Activated CD4-positive, alpha-beta T cell treated with anti-CD3 and anti-CD28 coated beads, Interleukin-2, amount 10 ng/mL, durations not matched to agents 24 days and 14 days (primary cell): ENCODE results near the gene UNC13C. TPM values are rescaled to one million over a fixed set of nuclear protein-coding genes. Genes with fewer than 3 reads are reported as not detected.

Experiments used
- DNase-seq: peaks from one replicate; pipeline ENCODE4 v3.0.0; 2022
- H3K27ac Mint-ChIP-seq: one replicate; pipeline ENCODE4 v1.8.0; 2022; ENCODE audit warnings: mild to moderate bottlenecking, mixed read lengths
- H3K27me3 Mint-ChIP-seq: one replicate; pipeline ENCODE4 v1.8.0; 2022; ENCODE audit warnings: mixed read lengths
- H3K36me3 Mint-ChIP-seq: one replicate; pipeline ENCODE4 v1.8.0; 2022; ENCODE audit warnings: low read depth, mild to moderate bottlenecking, mixed read lengths
- H3K4me1 Mint-ChIP-seq: one replicate; pipeline ENCODE4 v1.8.0; 2021; ENCODE audit warnings: mixed read lengths
- H3K4me3 Mint-ChIP-seq: one replicate; pipeline ENCODE4 v1.8.0; 2022; ENCODE audit warnings: mild to moderate bottlenecking, moderate library complexity, mixed read lengths
- H3K9me3 Mint-ChIP-seq: one replicate; pipeline ENCODE4 v1.8.0; 2021; ENCODE audit warnings: mixed read lengths
- intact Hi-C: fragments of 100-400 bp; cut with micrococcal nuclease; formaldehyde crosslinking; loops from one replicate; pipeline ENCODE4 v1.15.1; 2023
- total RNA-seq: library from RNA; stranded (reverse); gene quantifications from 2 replicates; pipeline ENCODE4 v1.2.3, GENCODE V29; 2022

UNC13C gene
- total RNA-seq, 1 donor from 2014 or later, result not detected

DNA sequence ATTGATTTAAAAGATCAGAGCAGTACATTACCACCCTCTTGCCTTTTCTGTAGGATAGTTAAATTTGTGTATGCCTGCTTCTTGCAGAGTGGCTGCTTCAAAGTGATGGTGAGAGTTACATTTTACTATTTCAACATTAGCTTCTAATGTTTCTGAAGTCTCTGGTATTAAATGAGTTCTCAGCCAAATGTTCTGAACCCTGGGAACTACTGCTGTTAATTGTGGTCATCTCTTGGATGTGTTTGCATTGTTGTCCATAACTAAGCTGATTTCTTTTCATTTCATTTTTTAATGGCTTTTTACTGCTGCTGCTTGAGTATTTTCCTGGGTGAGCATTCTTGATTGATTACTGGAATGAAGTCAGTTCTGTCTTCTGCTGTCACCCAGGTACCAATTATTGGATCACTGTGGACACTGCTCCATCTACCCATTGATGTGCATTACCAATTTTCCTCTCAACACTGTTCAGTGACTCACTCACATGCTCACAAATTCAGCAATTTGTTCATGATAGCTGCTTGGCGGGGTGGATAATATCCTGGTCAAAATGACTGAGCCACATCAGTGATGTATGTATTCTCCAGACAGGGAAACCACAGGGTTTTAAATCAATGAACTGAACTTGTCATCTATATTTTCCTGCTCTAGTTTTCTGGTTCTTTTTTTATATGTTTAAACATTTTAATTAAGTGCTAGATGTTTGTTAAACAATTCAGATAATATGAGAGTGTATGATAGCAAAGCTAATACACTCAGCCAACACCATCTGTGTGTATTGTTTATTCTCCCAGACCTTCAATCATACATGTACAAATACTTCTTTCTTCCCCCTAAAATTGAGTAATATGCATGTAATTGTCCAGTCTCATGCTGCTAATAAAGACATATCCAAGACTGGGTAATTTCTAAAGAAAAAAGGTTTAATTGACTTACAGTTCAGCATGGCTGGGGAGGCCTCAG, 630.9 kb downstream of the UNC13C start:
- Mint-ChIP-seq H3K27ac (no peak overlapping the region), H3K4me1 (no peaks in the 10 kb centered on the region), H3K4me3 (no peak overlapping the region), H3K27me3 (no peaks in the 10 kb centered on the region), H3K9me3 (no peaks in the 10 kb centered on the region), H3K36me3 (no peaks in the 10 kb centered on the region)
- DNase-seq, result no peak
- intact Hi-C loops, result no loop called here

DNA sequence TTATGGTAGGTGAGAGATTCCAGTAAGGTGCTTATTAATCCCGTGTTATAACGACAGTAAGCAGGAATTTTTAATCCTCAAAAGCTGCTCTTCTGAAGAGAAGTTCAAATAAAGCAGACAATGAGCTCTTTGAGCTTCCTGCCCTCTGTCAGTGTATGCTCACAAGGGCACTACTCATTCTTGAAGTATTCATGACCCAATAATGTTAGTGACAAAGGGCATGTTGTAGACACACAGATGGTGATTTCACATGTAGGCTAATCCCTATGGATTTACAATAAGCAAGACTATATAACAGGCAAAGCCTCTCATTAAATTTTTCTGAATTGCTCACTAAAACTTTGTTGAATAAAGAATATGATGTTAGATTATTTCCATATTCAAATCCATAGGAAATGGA, 639.9 kb downstream of the UNC13C start:
- Mint-ChIP-seq H3K36me3 (no peaks in the 10 kb centered on the region), H3K27me3 (no peaks in the 10 kb centered on the region), H3K4me1 (no peaks in the 10 kb centered on the region), H3K27ac (no peak overlapping the region), H3K4me3 (no peak overlapping the region), H3K9me3 (no peaks in the 10 kb centered on the region)
- DNase-seq, result no peak
- intact Hi-C loops, result no loop called here

DNA sequence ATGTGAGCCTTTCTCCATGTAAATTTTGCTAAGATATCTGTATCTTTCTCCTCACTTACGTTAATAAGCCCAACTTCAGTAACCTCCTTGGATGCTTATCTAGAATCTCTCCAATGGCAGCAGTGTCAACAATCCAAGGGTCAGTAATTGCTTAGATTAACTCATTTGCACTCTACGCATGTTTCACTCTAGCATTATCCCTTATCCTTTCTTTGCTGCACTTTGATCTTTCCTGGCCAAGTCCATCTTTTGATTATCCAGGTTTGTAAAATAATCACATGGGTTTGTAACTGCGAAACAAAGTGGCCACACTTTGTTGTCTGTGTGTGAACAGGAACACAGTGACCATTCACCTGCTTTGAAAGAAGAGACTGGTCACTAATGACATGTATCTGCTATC, 640.9 kb downstream of the UNC13C start:
- no peaks in the 10 kb centered on the region for H3K36me3 Mint-ChIP-seq
- DNase-seq, result no peak
- no peak overlapping the region for H3K27ac Mint-ChIP-seq
- H3K4me1 Mint-ChIP-seq, result no peaks in the 10 kb centered on the region
- no peaks in the 10 kb centered on the region for H3K9me3 Mint-ChIP-seq
- intact Hi-C loops, result no loop called here
- H3K27me3 Mint-ChIP-seq, result no peaks in the 10 kb centered on the region
- H3K4me3 Mint-ChIP-seq, result no peak overlapping the region

DNA sequence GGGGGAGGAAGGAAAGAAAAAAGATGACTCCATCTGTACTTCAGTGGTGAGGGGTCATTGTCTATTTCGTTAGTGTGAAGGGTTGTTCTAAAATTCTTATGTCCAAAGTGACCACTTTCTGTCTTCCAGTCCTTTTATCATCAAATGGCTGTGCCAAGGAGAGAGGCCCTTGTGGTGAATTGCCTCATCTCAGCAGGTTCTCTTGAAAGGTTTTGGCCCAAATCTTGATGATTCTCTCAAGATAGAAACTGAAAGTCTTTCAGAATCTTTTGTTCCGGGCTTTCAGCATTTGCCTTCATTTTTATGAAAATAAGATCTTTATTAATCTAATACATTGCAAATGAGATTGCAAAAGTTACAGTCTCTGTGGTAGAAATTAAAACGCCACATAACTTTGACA, 642.7 kb downstream of the UNC13C start:
- no peak for DNase-seq
- no peaks in the 10 kb centered on the region for H3K4me1 Mint-ChIP-seq
- H3K4me3 Mint-ChIP-seq, result no peak overlapping the region
- no peaks in the 10 kb centered on the region for H3K27me3 Mint-ChIP-seq
- intact Hi-C loops, result no loop called here
- no peaks in the 10 kb centered on the region for H3K9me3 Mint-ChIP-seq
- no peak overlapping the region for H3K27ac Mint-ChIP-seq
- no peaks in the 10 kb centered on the region for H3K36me3 Mint-ChIP-seq

DNA sequence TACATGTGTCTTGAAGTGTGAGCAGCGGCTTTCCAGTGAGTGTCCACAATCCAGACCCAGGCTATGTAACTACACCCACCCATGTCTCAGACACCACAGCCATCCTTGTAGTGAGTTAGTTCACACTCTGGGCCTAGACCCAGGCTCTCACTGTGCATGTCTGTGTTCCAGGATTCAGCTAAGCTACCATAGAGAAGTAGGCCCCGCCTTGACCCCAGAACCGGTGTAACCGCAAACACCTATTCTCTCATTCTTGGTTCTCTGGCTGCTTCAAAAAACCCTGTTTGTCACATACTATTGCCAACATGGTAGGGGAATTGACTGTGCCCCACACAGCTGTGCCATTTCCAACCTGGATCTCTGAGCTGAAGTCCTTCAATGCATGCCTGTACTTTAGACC, 657.9 kb downstream of the UNC13C start:
- H3K4me1 Mint-ChIP-seq, result no peaks in the 10 kb centered on the region
- no peak overlapping the region for H3K27ac Mint-ChIP-seq
- intact Hi-C loops, result no loop called here
- H3K36me3 Mint-ChIP-seq, result no peaks in the 10 kb centered on the region
- H3K27me3 Mint-ChIP-seq, result no peaks in the 10 kb centered on the region
- no peak overlapping the region for H3K4me3 Mint-ChIP-seq
- no peak for DNase-seq
- H3K9me3 Mint-ChIP-seq, result peaks cover 3% of the 10 kb centered on the region

DNA sequence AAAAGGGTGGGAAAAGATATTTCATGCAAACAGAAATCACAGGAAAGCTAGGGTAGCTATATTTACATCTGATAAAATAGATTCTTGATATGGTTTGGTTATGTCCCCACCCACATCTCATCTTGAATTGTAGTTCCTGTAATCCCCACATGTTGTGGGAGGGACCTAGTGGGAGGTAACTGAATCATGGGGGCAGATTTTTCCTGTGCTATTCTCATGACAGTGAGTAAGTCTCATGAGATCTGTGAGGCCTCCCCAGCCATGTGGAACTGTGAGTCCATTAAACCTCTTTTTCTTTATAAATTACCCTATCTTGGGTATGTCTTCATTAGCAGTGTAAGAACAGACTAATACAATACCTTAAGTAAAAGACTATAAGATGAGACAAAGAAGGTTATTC, 660.4 kb downstream of the UNC13C start:
- H3K36me3 Mint-ChIP-seq, result no peaks in the 10 kb centered on the region
- H3K9me3 Mint-ChIP-seq, result peaks cover 3% of the 10 kb centered on the region
- H3K4me1 Mint-ChIP-seq, result no peaks in the 10 kb centered on the region
- intact Hi-C loops, result no loop called here
- no peak for DNase-seq
- no peaks in the 10 kb centered on the region for H3K27me3 Mint-ChIP-seq
- no peak overlapping the region for H3K4me3 Mint-ChIP-seq
- H3K27ac Mint-ChIP-seq, result no peak overlapping the region

DNA sequence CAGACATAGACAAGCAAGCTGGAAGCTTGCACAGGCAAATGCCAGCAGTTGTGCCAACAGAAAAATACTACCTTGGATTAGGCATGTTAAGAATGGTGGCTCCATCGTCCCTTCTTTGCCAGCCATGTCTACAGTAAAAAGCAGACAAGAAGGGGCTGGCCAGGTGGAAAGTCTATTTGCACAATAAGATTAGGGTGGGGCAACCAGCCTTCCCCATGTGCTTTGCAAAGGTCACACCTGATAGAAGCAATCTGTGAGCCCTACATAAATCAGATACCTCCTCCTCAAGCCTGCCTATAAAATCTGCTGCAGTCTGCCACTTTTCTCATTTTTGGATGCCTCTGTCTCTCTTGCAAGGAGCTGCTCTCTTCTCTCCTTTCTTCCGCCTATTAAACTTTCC, 662.6 kb downstream of the UNC13C start:
- intact Hi-C loops, result no loop called here
- no peak for DNase-seq
- Mint-ChIP-seq H3K27me3 (no peaks in the 10 kb centered on the region), H3K27ac (no peak overlapping the region), H3K4me1 (no peaks in the 10 kb centered on the region), H3K9me3 (peaks cover 3% of the 10 kb centered on the region), H3K4me3 (no peak overlapping the region), H3K36me3 (no peaks in the 10 kb centered on the region)

DNA sequence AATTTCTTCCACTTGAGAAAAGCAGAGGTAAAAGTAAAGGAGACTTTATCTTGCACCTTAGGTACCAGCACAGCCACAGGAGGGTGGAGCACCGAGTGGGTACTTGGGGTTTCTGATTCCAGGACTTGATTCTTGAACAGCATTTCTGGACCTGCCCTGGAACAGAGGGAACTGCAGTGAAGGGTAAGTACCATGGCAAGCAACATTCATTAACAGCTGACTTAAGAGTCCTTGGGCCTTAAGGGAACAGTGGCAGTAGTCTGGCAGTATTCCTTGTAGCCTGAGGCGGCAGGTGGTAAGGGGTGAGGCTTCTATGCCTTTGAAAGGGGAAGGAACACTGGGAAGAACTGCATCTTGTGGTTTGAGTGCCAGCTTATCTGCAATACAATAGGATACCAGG, 666.6 kb downstream of the UNC13C start:
- intact Hi-C loops, result no loop called here
- Mint-ChIP-seq H3K4me3 (no peak overlapping the region), H3K27ac (no peak overlapping the region)

DNA sequence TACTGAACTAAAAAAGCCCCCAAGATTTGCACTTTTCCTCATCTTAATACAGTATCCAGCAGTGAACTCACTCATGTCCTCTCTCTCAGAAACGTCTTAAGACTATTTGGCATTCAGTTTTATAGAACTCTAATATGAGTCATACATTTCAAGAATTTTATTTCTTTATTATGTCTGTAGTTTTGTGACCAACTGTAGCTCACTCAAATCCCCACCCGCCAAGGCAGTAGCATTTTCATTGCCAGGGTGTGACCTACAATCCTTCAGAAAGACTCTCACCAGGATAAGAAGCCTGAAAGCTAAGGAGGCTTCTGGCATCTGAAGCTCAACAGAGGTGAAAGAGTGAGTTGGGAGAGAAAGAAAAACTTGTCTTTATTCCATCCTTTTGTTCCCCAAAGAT, 681.4 kb downstream of the UNC13C start:
- no peaks in the 10 kb centered on the region for H3K4me1 Mint-ChIP-seq
- H3K4me3 Mint-ChIP-seq, result no peak overlapping the region
- intact Hi-C loops, result no loop called here
- no peak overlapping the region for H3K27ac Mint-ChIP-seq
- no peaks in the 10 kb centered on the region for H3K27me3 Mint-ChIP-seq
- H3K36me3 Mint-ChIP-seq, result no peaks in the 10 kb centered on the region
- DNase-seq, result no peak
- no peaks in the 10 kb centered on the region for H3K9me3 Mint-ChIP-seq

More for the DNA sequence above, 666.6 kb downstream of the UNC13C start:
- Mint-ChIP-seq H3K36me3 (no peaks in the 10 kb centered on the region), H3K27me3 (no peaks in the 10 kb centered on the region), H3K9me3 (no peaks in the 10 kb centered on the region), H3K4me1 (no peaks in the 10 kb centered on the region)
- DNase-seq, result no peak

DNA sequence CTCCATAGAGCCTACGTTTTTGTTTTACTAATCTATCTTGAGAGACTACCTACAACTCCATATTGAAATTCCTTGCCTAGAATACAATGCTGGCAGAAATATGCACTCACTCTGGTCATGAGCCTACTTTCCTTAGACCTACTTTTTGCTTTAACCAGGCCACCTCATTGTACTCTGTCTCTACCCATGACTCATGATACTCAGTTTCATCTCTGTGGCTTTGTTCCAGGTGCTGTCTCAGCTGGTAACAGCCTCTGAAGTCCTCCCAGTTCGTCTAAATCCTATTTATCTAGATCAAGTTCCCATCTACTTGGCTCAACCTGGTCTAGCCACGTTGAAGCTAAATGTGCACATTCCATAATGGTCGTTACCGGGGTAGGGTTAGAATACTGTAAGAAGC, 682.1 kb downstream of the UNC13C start:
- Mint-ChIP-seq H3K27ac (no peak overlapping the region), H3K27me3 (no peaks in the 10 kb centered on the region), H3K9me3 (no peaks in the 10 kb centered on the region), H3K36me3 (no peaks in the 10 kb centered on the region), H3K4me3 (no peak overlapping the region), H3K4me1 (no peaks in the 10 kb centered on the region)
- no peak for DNase-seq
- intact Hi-C loops, result no loop called here

DNA sequence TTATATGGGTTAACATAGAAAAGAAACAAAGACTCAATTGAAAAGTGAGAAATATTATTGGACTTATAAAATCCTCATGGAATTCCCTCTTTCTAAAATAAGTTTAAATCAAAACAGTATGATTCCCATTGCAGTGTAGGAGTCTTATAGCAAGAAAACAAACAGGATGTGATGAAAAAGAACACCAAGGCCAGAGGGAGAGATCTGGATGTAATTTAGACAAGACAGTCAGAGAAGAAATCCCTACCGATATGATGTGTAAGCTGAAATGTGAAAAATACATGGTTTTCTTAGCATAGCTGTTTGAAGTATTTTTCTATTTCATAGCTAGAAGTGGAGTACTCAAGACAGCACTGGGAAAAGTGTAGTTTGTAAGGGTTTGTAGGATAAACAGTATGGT, 697.0 kb downstream of the UNC13C start:
- Mint-ChIP-seq H3K27me3 (no peaks in the 10 kb centered on the region), H3K4me3 (no peak overlapping the region), H3K27ac (no peak overlapping the region), H3K9me3 (peaks cover 19% of the 10 kb centered on the region), H3K4me1 (no peaks in the 10 kb centered on the region), H3K36me3 (no peaks in the 10 kb centered on the region)
- DNase-seq, result no peak
- intact Hi-C loops, result no loop called here

DNA sequence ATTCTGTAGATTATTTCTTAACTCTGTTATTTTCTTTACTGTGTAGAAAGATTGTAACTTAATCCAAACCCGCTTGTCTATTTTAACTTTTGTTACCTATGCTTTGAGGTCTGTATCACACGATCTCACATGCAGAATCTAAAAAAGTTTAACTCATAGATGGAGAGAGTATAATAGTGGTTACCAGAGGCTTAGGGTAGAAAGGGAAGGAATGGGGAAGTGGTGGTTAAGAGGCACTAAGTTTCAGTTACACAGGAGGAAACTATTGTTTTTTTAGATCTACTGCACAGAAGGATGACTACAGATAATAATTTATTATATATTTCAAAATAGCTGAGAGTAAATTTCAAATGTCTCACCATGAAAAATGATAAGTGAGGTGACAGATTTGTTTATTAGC, 703.3 kb downstream of the UNC13C start:
- no peak overlapping the region for H3K27ac Mint-ChIP-seq
- intact Hi-C loops, result no loop called here
- DNase-seq, result no peak
- H3K4me1 Mint-ChIP-seq, result no peaks in the 10 kb centered on the region
- no peaks in the 10 kb centered on the region for H3K36me3 Mint-ChIP-seq
- H3K4me3 Mint-ChIP-seq, result no peak overlapping the region
- H3K9me3 Mint-ChIP-seq, result no peaks in the 10 kb centered on the region
- H3K27me3 Mint-ChIP-seq, result no peaks in the 10 kb centered on the region
